HepG2 (cell line): Measurements from ENCODE around the gene SNAP23. TPM values are rescaled to one million over a fixed set of nuclear protein-coding genes. Genes with fewer than 3 reads are reported as not detected.

ENCODE experiments used
- BRF2 ChIP-seq: sonication (generic); formaldehyde crosslinking; IDR thresholded peaks from 2 replicates; pipeline ENCODE4 v1.8.1; 2022; ENCODE audit warnings: mild to moderate bottlenecking, missing genetic modification reagents
- CHD4 ChIP-seq: fragments of 200-600 bp; sonication (generic); IDR thresholded peaks from 2 replicates; pipeline ENCODE4 v1.7.0; 2017; ENCODE audit warnings: mild to moderate bottlenecking, low read length, borderline replicate concordance
- CREB1 ChIP-seq, 2 experiments: fragments of 450-650 bp in 1 of 2; IDR thresholded peaks; 2 replicates each; pipeline ENCODE4 v1.6.1; 2016 to 2017; ENCODE audit warnings: control low read depth in 1 of 2, mild to moderate bottlenecking in 1 of 2, missing compliant biosample characterization in 1 of 2, missing genetic modification characterization in 1 of 2
- DRAP1 ChIP-seq: IDR thresholded peaks from 2 replicates; pipeline ENCODE4 v1.6.1; 2016; ENCODE audit warnings: missing genetic modification reagents, missing compliant biosample characterization
- ERF ChIP-seq: IDR thresholded peaks from 2 replicates; pipeline ENCODE4 v1.6.1; 2018; ENCODE audit warnings: missing biosample characterization, missing genetic modification reagents
- IKZF5 ChIP-seq: IDR thresholded peaks from 2 replicates; pipeline ENCODE4 v1.6.1; 2018; ENCODE audit warnings: missing genetic modification reagents, mild to moderate bottlenecking, missing compliant biosample characterization
- IRX3 ChIP-seq: sonication (generic); formaldehyde crosslinking; IDR thresholded peaks from 2 replicates; pipeline ENCODE4 v1.8.1; 2023; ENCODE audit warnings: mild to moderate bottlenecking, low read depth, missing genetic modification reagents, borderline replicate concordance
- MED1 ChIP-seq: sonication (generic); formaldehyde crosslinking; IDR thresholded peaks from 2 replicates; pipeline ENCODE4 v1.4.0; 2020; ENCODE audit warnings: missing genetic modification reagents
- MLX ChIP-seq: IDR thresholded peaks from 2 replicates; pipeline ENCODE4 v1.6.1; 2016
- MNT ChIP-seq: fragments of 450-650 bp; IDR thresholded peaks from 2 replicates; pipeline ENCODE4 v1.6.1; 2016
- MTF1 ChIP-seq: sonication (generic); formaldehyde crosslinking; IDR thresholded peaks from 2 replicates; pipeline ENCODE4 v1.5.0; 2020; ENCODE audit warnings: missing genetic modification reagents
- NFIB ChIP-seq: sonication (generic); formaldehyde crosslinking; IDR thresholded peaks from 2 replicates; pipeline ENCODE4 v1.9.0; 2021; ENCODE audit warnings: missing genetic modification reagents, mild to moderate bottlenecking, borderline replicate concordance
- POGZ ChIP-seq: sonication (generic); formaldehyde crosslinking; IDR thresholded peaks from 2 replicates; pipeline ENCODE4 v1.4.0; 2020; ENCODE audit warnings: mild to moderate bottlenecking, missing genetic modification reagents
- RXRA ChIP-seq: sonication (generic); formaldehyde crosslinking; IDR thresholded peaks from 2 replicates; pipeline ENCODE4 v1.5.1; 2020; ENCODE audit warnings: missing genetic modification reagents
- SIX4 ChIP-seq: sonication (generic); formaldehyde crosslinking; IDR thresholded peaks from 2 replicates; pipeline ENCODE4 v1.4.0; 2020; ENCODE audit warnings: missing genetic modification reagents
- SMAD9 ChIP-seq: sonication (generic); formaldehyde crosslinking; IDR thresholded peaks from 2 replicates; pipeline ENCODE4 v1.5.1; 2020; ENCODE audit warnings: mild to moderate bottlenecking, missing genetic modification reagents
- SRSF9 ChIP-seq: fragments of 200-400 bp; formaldehyde crosslinking; IDR thresholded peaks from 2 replicates; pipeline ENCODE4 v1.6.1; 2018; ENCODE audit warnings: borderline replicate concordance, mild to moderate bottlenecking, low read depth, low read length; ENCODE audit not compliant: insufficient read depth, poor library complexity, severe bottlenecking
- SUZ12 ChIP-seq: fragments of 150-350 bp; IDR thresholded peaks from 2 replicates; pipeline ENCODE4 v1.6.1; 2014; ENCODE audit warnings: low read depth, low read length
- TFAP4 ChIP-seq: sonication (generic); IDR thresholded peaks from 2 replicates; pipeline ENCODE4 v1.6.1; 2016; ENCODE audit warnings: low read depth, borderline replicate concordance
- THYN1 ChIP-seq: sonication (generic); formaldehyde crosslinking; IDR thresholded peaks from 2 replicates; pipeline ENCODE4 v1.8.1; 2023; ENCODE audit warnings: low read depth, mild to moderate bottlenecking, moderate library complexity, missing genetic modification reagents, borderline replicate concordance
- WIZ ChIP-seq: sonication (generic); formaldehyde crosslinking; IDR thresholded peaks from 2 replicates; pipeline ENCODE4 v1.5.1; 2020; ENCODE audit warnings: mild to moderate bottlenecking, missing genetic modification reagents
- ZMYM2 ChIP-seq: sonication (generic); formaldehyde crosslinking; IDR thresholded peaks from 2 replicates; pipeline ENCODE4 v1.8.0; 2022; ENCODE audit warnings: mild to moderate bottlenecking, missing genetic modification reagents
- ZNF205 ChIP-seq: IDR thresholded peaks from 2 replicates; pipeline ENCODE4 v1.6.1; 2018; ENCODE audit warnings: missing biosample characterization, missing genetic modification reagents
- ZNF556 ChIP-seq: sonication (generic); formaldehyde crosslinking; IDR thresholded peaks from 2 replicates; pipeline ENCODE4 v1.4.0; 2020; ENCODE audit warnings: mild to moderate bottlenecking, missing genetic modification reagents, borderline replicate concordance
- polyA plus RNA-seq, 8 experiments: library from polyadenylated mRNA; depleted of rRNA in 3 of 8; stranded (reverse) in 7 of 8; unstranded in 1 of 8; fragments of >200 nt; fragmentation: Illumina TruSeq in 4 of 8; extraction: Trizol in 4 of 8; gene quantifications; 2 replicates each; pipeline versions ENCODE4 v1.2.1 to v1.2.3, GENCODE V29; 2011 to 2016; ENCODE audit warnings: low read depth in 4 of 8, missing spikeins in 1 of 8, mixed read lengths in 1 of 8; ENCODE audit not compliant: insufficient read depth in 1 of 8
- total RNA-seq, 5 experiments: library from RNA; depleted of rRNA; stranded (reverse); fragments of >200 nt; fragmentation: Illumina TruSeq; extraction: Trizol; gene quantifications; 2 replicates each; pipeline ENCODE4 v1.2.3, GENCODE V29; 2016; ENCODE audit warnings: low read depth in 1 of 5

SNAP23 gene
- total and polyA plus RNA-seq, 2 of the 13 experiments (the other 11 are each of a cell fraction or from before 2014, with no cell fraction given) = 37.0 to 101 TPM

- no peak for TF ChIP-seq MLX (CRISPR knock-in tag)
- peak; percentile 70 for TF ChIP-seq RXRA (CRISPR knock-in tag)
- TF ChIP-seq NFIB (CRISPR knock-in tag) = no peak
- no peak for TF ChIP-seq THYN1 (CRISPR knock-in tag)
- TF ChIP-seq IKZF5 (CRISPR knock-in tag) = peak; percentile 74; the same call in 1 of the 2 replicates
- peak; percentile 79 for TF ChIP-seq ERF (CRISPR knock-in tag)
- TF ChIP-seq ZNF556 (CRISPR knock-in tag) = no peak
- TF ChIP-seq MNT = 0 out of 2 replicates have a peak, but pooled peaks have one; percentile 1
- TF ChIP-seq WIZ = peak; percentile 95
- peak; percentile 75 for TF ChIP-seq MED1
- TF ChIP-seq SRSF9 = no peak
- peak; percentile 92 for TF ChIP-seq POGZ
- peak; percentile 69 for TF ChIP-seq DRAP1 (CRISPR knock-in tag)
- TF ChIP-seq CREB1 (IDR thresholded peaks at IDR 0.05) = peak; percentile 100
- peak; percentile 99 for TF ChIP-seq CREB1 (CRISPR knock-in tag; IDR thresholded peaks at IDR 0.05)
- no peak for TF ChIP-seq SMAD9 (CRISPR knock-in tag)
- no peak; the same call in 1 of the 2 replicates for TF ChIP-seq TFAP4
- TF ChIP-seq SUZ12 = no peak
- TF ChIP-seq SIX4 (CRISPR knock-in tag) = no peak
- 0 out of 2 replicates have a peak, but pooled peaks have one; percentile 27 for TF ChIP-seq ZMYM2 (CRISPR knock-in tag)
- 0 out of 2 replicates have a peak, but pooled peaks have one; percentile 10 for TF ChIP-seq IRX3 (CRISPR knock-in tag)
- TF ChIP-seq ZNF205 (CRISPR knock-in tag) = no peak
- TF ChIP-seq BRF2 (CRISPR knock-in tag) = no peak
- no peak for TF ChIP-seq MTF1 (CRISPR knock-in tag)
- no peak for TF ChIP-seq CHD4
Measured at GRCh38 chr15:42548249-42549031, 53.0 kb downstream of the SNAP23 start, which contains the start of the genes HAUS2 and LRRC57 (continued).
